Panc1 (cell line): Measurements from ENCODE around the gene RUNX3. TPM values are rescaled to one million over a fixed set of nuclear protein-coding genes. Genes with fewer than 3 reads are reported as not detected.

ENCODE experiments used
- ATAC-seq: fragments of 200-7000 bp; cut with Tn5 transposase; 2 replicates; pipeline ENCODE4 v1.9.1; 2020; ENCODE audit warnings: mild to moderate bottlenecking, moderate library complexity
- BruUV-seq: library from RNA; stranded (reverse); fragments of 400-500 nt; replicated peaks from 2 replicates; lab custom pipeline; 2021; lab: Mats Ljungman, UMichigan
- CTCF ChIA-PET: fragments of 300-600 bp; sonication (Branson Sonifier 250); formaldehyde crosslinking; loops from one replicate; lab custom pipeline; 2022; ENCODE audit warnings: antibody characterized with exemption; lab: Charles Lee
- POLR2A ChIA-PET: fragments of 300-600 bp; sonication (Branson Sonifier 250); formaldehyde crosslinking; loops from one replicate; lab custom pipeline; 2022; ENCODE audit warnings: antibody characterized with exemption; lab: Charles Lee
- DNase-seq: peaks from one replicate; pipeline ENCODE4 v3.0.0-alpha.2; 2010; ENCODE audit warnings: low read depth, low spot score
- H3K27ac ChIP-seq: 2 replicates; pipeline ENCODE4 v1.5.1; 2011; ENCODE audit warnings: mild to moderate bottlenecking, low read length, inconsistent platforms
- H3K27me3 ChIP-seq: fragments of 200-500 bp; sonication (Bioruptor generic); 2 replicates; pipeline ENCODE4 v1.6.0; 2014; ENCODE audit warnings: low read length, inconsistent platforms; ENCODE audit not compliant: control insufficient read depth, insufficient read depth
- H3K36me3 ChIP-seq: fragments of 200-500 bp; sonication (Bioruptor generic); 2 replicates; pipeline ENCODE4 v1.5.1; 2014; ENCODE audit warnings: inconsistent platforms, mild to moderate bottlenecking, low read length, moderate library complexity; ENCODE audit not compliant: control insufficient read depth, insufficient read depth
- H3K4me1 ChIP-seq: 2 replicates; pipeline ENCODE4 v1.5.1; 2011; ENCODE audit warnings: inconsistent platforms, mild to moderate bottlenecking, low read length, moderate library complexity; ENCODE audit not compliant: control insufficient read depth, insufficient read depth
- H3K4me3 ChIP-seq, 2 experiments: 2 replicates each; pipeline ENCODE4 v1.5.1; 2011 to 2012; ENCODE audit warnings: low read depth in 2 of 2, low read length in 2 of 2, mild to moderate bottlenecking in 2 of 2, inconsistent platforms in 1 of 2, moderate library complexity in 1 of 2
- H3K9me3 ChIP-seq: fragments of 200-500 bp; sonication (Bioruptor generic); 2 replicates; pipeline ENCODE4 v1.5.1; 2014; ENCODE audit warnings: low read depth, mild to moderate bottlenecking, inconsistent platforms, low read length, moderate library complexity; ENCODE audit not compliant: control insufficient read depth, insufficient read depth
- CTCF ChIP-seq: fragments of 450-650 bp; IDR thresholded peaks from 2 replicates; pipeline ENCODE4 v1.5.1; 2017; ENCODE audit warnings: mild to moderate bottlenecking
- POLR2AphosphoS5 ChIP-seq: IDR thresholded peaks from 2 replicates; pipeline ENCODE4 v1.6.1; 2012; ENCODE audit warnings: mild to moderate bottlenecking, low read depth, low read length, moderate library complexity
- REST ChIP-seq, 2 experiments: IDR thresholded peaks; 2 replicates each; pipeline ENCODE4 v1.6.1; 2011 to 2012; ENCODE audit warnings: low read depth in 2 of 2, control low read depth in 1 of 2, low read length in 1 of 2, mild to moderate bottlenecking in 1 of 2, moderate library complexity in 1 of 2; ENCODE audit not compliant: insufficient read depth in 1 of 2
- SIN3A ChIP-seq: IDR thresholded peaks from 2 replicates; pipeline ENCODE4 v1.6.1; 2012; ENCODE audit warnings: low read depth, mild to moderate bottlenecking, low read length, moderate library complexity, borderline replicate concordance; ENCODE audit not compliant: insufficient read depth
- TCF7L2 ChIP-seq: IDR thresholded peaks from 2 replicates; pipeline ENCODE4 v1.6.1; 2011; ENCODE audit warnings: mild to moderate bottlenecking, low read depth, low read length, inconsistent platforms
- in situ Hi-C: cut with HindIII; loops from 2 replicates; pipeline ENCODE4 v1.10.0; 2016; ENCODE audit warnings: low sequenced_read_pairs, low pct_unique_long_range_greater_than_20kb
- intact Hi-C: fragments of 100-400 bp; cut with micrococcal nuclease; formaldehyde crosslinking; loops from one replicate; pipeline ENCODE4 v1.10.0; 2022; ENCODE audit not compliant: unreplicated experiment
- total RNA-seq: library from RNA; stranded (reverse); gene quantifications from one replicate; pipeline ENCODE4 v1.2.1, GENCODE V29; 2021; ENCODE audit not compliant: unreplicated experiment

Gene RUNX3
- total RNA-seq, 1 experiment from 2014 or later, result 0.10 TPM

GRCh38 chr1:24919791-24920532 is 10.1 kb downstream of the RUNX3 start:
- no peak for ATAC-seq
- Histone ChIP-seq H3K9me3 (no peaks in the 10 kb centered on the region), H3K27me3 (no peaks in the 10 kb centered on the region), H3K4me3 (no peak overlapping the region), H3K36me3 (no peaks in the 10 kb centered on the region), H3K4me1 (no peaks in the 10 kb centered on the region), H3K27ac (no peak overlapping the region)
- intact Hi-C loops, result loop anchor here (10.0 kb wide), 1 partner anchor 175 kb away; no protein-coding TSS in a partner anchor
- in situ Hi-C loops, result no loop called here
- TF ChIP-seq POLR2AphosphoS5 (no peak), CTCF (no peak), TCF7L2 (no peak), SIN3A (no peak), REST (IDR thresholded peaks at IDR 0.05; ENCODE audit: insufficient read depth in 1 of 2, low read depth in 2 of 2, low read length in 1 of 2) (no peak)
- no TSS peak for BruUV-seq
- CTCF ChIA-PET, result interaction anchor here (1.0 kb wide), 1 partner anchor 231 kb away, joined by 4 read pairs; no protein-coding TSS in a partner anchor
- no peak for DNase-seq
- POLR2A ChIA-PET, result no interaction called here

GRCh38 chr1:24918995-24919605 is 11.0 kb downstream of the RUNX3 start:
- no peak for TF ChIP-seq POLR2AphosphoS5
- TF ChIP-seq REST (IDR thresholded peaks at IDR 0.05; ENCODE audit: insufficient read depth in 1 of 2, low read depth in 2 of 2, low read length in 1 of 2), result no peak
- no peak for TF ChIP-seq TCF7L2
- no peak for TF ChIP-seq SIN3A
- no peak for TF ChIP-seq CTCF
- POLR2A ChIA-PET, result no interaction called here
- no peak for DNase-seq

More at GRCh38 chr1:24918995-24919605, 11.0 kb downstream of the RUNX3 start:
- ATAC-seq, result no peak
- Histone ChIP-seq H3K4me1 (no peaks in the 10 kb centered on the region), H3K9me3 (no peaks in the 10 kb centered on the region), H3K36me3 (no peaks in the 10 kb centered on the region), H3K27ac (no peak overlapping the region), H3K27me3 (no peaks in the 10 kb centered on the region), H3K4me3 (no peak overlapping the region)
- no TSS peak for BruUV-seq
- in situ Hi-C loops, result no loop called here
- CTCF ChIA-PET, result interaction anchor here (1.0 kb wide), 1 partner anchor 231 kb away, joined by 4 read pairs; no protein-coding TSS in a partner anchor
- intact Hi-C loops, result no loop called here
